Endothelial cell (in vitro differentiated cells): ENCODE data around the gene SOX21. TPM values are rescaled to one million over a fixed set of nuclear protein-coding genes. Genes with fewer than 3 reads are reported as not detected.

Experiments used
- DNase-seq: peaks from one replicate; pipeline ENCODE4 v3.0.0; 2021; ENCODE audit warnings: low spot score
- H3K27ac Mint-ChIP-seq: one replicate; pipeline ENCODE4 v1.8.0; 2021; ENCODE audit warnings: mixed read lengths, inconsistent platforms; ENCODE audit not compliant: unreplicated experiment
- H3K27me3 Mint-ChIP-seq: one replicate; pipeline ENCODE4 v1.8.0; 2021; ENCODE audit warnings: mild to moderate bottlenecking, moderate library complexity, mixed read lengths, inconsistent platforms; ENCODE audit not compliant: unreplicated experiment
- H3K36me3 Mint-ChIP-seq: one replicate; pipeline ENCODE4 v1.8.0; 2021; ENCODE audit warnings: mild to moderate bottlenecking, low read depth, mixed read lengths, inconsistent platforms; ENCODE audit not compliant: unreplicated experiment
- H3K4me1 Mint-ChIP-seq: one replicate; pipeline ENCODE4 v1.8.0; 2021; ENCODE audit warnings: mild to moderate bottlenecking, mixed read lengths, inconsistent platforms; ENCODE audit not compliant: unreplicated experiment
- H3K4me3 Mint-ChIP-seq: one replicate; pipeline ENCODE4 v1.8.0; 2021; ENCODE audit warnings: mild to moderate bottlenecking, mixed read lengths, inconsistent platforms; ENCODE audit not compliant: unreplicated experiment
- H3K9me3 Mint-ChIP-seq: one replicate; pipeline ENCODE4 v1.8.0; 2021; ENCODE audit warnings: mixed read lengths, inconsistent platforms; ENCODE audit not compliant: unreplicated experiment
- CTCF ChIP-seq: fragments of 200-600 bp; sonication (generic); IDR thresholded peaks from one replicate; pipeline ENCODE4 v1.5.0; 2021; ENCODE audit warnings: antibody characterized with exemption; ENCODE audit not compliant: unreplicated experiment
- total RNA-seq: library from RNA; stranded (reverse); fragmentation: NEBNext Ultra II Directional; extraction: Animal tissue kit (Norgen Biotek cat#: 25700); gene quantifications from one replicate; pipeline ENCODE4 v1.2.1, GENCODE V29; 2021; ENCODE audit not compliant: unreplicated experiment

The SOX21 gene
- total RNA-seq, 1 donor from 2014 or later: not detected

DNA sequence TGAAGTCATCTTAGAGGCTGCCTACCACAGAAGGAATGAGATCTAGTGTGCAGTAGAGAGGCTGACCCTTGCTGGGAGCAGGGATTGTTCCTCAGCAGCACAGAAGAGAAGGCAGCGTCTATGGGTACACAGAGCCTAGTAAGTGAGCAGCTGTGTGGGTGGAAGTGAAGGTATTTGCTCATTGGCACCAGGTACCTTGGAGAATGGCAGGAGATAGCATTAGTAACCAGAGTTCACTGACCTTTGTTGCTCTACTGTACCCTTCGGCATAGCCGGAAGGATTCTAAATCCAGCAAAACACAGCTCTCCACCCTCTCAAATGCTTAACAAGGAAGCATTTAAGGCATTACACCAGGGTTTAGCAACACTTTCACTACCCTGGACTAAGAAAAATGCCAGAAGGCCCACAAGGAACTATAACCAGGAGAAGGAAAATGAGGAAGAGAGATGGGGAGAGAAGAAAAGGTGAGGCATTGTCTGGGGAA is 12.3 kb downstream of the SOX21 start:
- peaks cover 4% of the 10 kb centered on the region for H3K36me3 Mint-ChIP-seq
- H3K4me1 Mint-ChIP-seq: peaks cover 6% of the 10 kb centered on the region
- H3K27ac Mint-ChIP-seq: no peak overlapping the region
- DNase-seq: no peak
- TF ChIP-seq CTCF: no peak
- H3K4me3 Mint-ChIP-seq: no peak overlapping the region
- H3K27me3 Mint-ChIP-seq: peaks cover 13% of the 10 kb centered on the region
- H3K9me3 Mint-ChIP-seq: no peaks in the 10 kb centered on the region

- Mint-ChIP-seq H3K9me3 (no peaks in the 10 kb centered on the region), H3K36me3 (no peaks in the 10 kb centered on the region), H3K27ac (no peak overlapping the region), H3K4me3 (no peak overlapping the region), H3K4me1 (peaks cover 6% of the 10 kb centered on the region), H3K27me3 (peaks cover 10% of the 10 kb centered on the region)
- no peak for DNase-seq
- no peak for TF ChIP-seq CTCF
Observed at GRCh38 chr13:94696171-94696570, 16.2 kb downstream of the SOX21 start.

- H3K27me3 Mint-ChIP-seq: peaks cover 3% of the 10 kb centered on the region
- no peak for TF ChIP-seq CTCF
- H3K4me1 Mint-ChIP-seq: peaks cover 6% of the 10 kb centered on the region
- DNase-seq: no peak
- H3K9me3 Mint-ChIP-seq: no peaks in the 10 kb centered on the region
- no peak overlapping the region for H3K4me3 Mint-ChIP-seq
- H3K36me3 Mint-ChIP-seq: no peaks in the 10 kb centered on the region
- no peak overlapping the region for H3K27ac Mint-ChIP-seq
Observed at GRCh38 chr13:94692030-94692429, 20.3 kb downstream of the SOX21 start.

DNA sequence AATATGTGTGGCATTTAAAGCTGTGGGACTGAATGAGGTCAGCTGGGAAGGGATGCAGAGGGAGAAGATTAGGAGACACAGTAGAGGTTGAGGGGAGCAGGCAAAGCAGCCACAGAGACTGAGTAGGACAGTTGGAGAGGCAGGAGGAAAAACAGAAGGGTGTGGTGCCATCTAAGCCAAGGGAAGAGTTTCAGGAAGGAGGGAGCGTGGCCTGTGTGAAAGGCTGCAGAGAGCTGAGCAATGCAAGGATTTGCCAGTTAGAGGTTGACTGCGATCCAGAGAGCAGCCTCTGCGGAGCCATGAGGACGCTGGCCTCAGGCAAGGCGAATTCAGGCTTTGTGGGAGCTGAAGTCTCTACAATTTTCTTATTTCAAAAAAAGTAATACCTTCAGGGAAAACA is 28.9 kb downstream of the SOX21 start:
- Mint-ChIP-seq H3K27me3 (no peaks in the 10 kb centered on the region), H3K9me3 (no peaks in the 10 kb centered on the region), H3K4me3 (no peak overlapping the region), H3K27ac (no peak overlapping the region), H3K4me1 (peaks cover 4% of the 10 kb centered on the region), H3K36me3 (no peaks in the 10 kb centered on the region)
- DNase-seq: no peak
- TF ChIP-seq CTCF: no peak

DNA sequence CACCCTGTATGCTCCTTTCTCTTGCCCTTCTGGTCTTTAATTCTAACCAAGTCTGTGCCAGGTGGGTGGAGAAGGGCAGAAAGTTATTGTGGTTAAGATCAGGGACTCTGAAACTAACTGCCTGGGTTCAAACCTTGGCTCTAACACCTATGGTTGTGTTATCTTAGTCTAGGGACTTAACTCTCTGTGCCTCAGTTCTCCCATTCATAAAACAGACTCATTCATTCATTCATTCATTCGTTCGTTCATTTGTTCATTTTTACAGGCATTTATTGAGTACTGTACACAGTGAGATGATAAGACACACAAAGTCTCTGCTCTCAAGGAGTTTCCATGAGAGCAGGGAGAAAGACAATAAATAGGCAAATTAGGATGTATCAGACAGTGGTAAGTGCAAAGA is 30.1 kb downstream of the SOX21 start:
- Mint-ChIP-seq H3K27ac (no peak overlapping the region), H3K4me3 (no peak overlapping the region), H3K4me1 (peaks cover 4% of the 10 kb centered on the region), H3K27me3 (peaks cover 5% of the 10 kb centered on the region), H3K36me3 (no peaks in the 10 kb centered on the region), H3K9me3 (no peaks in the 10 kb centered on the region)
- no peak for TF ChIP-seq CTCF
- no peak for DNase-seq
